ENCODE data around the gene EHD3.

Gene EHD3

GRCh38 chr2:31213601-31214443 lies 20.1 kb upstream of the EHD3 start:
- FAIRE-seq = no peak
- DNase-seq (ENCODE audit: insufficient read length) = no peak
- no peak for TF ChIP-seq TAF1 (IDR thresholded peaks at IDR 0.05; ENCODE audit: borderline replicate concordance, low read depth, low read length)
- no peak for TF ChIP-seq POLR2A (IDR thresholded peaks at IDR 0.05; ENCODE audit: low read depth, low read length)
- TF ChIP-seq POLR2AphosphoS5 (IDR thresholded peaks at IDR 0.05; ENCODE audit: low read depth, low read length) = no peak

GRCh38 chr2:31214444-31214915 lies 19.5 kb upstream of the EHD3 start:
- FAIRE-seq (no peak), DNase-seq (ENCODE audit: insufficient read length) (no peak)
- TF ChIP-seq POLR2AphosphoS5 (IDR thresholded peaks at IDR 0.05; ENCODE audit: low read depth, low read length) (no peak), POLR2A (IDR thresholded peaks at IDR 0.05; ENCODE audit: low read depth, low read length) (no peak), TAF1 (IDR thresholded peaks at IDR 0.05; ENCODE audit: borderline replicate concordance, low read depth, low read length) (no peak)

GRCh38 chr2:31216734-31217133 lies 17.2 kb upstream of the EHD3 start:
- FAIRE-seq (peak; percentile 93), DNase-seq (ENCODE audit: insufficient read length) (no peak)
- TF ChIP-seq POLR2A (IDR thresholded peaks at IDR 0.05; ENCODE audit: low read depth, low read length) (no peak), TAF1 (IDR thresholded peaks at IDR 0.05; ENCODE audit: borderline replicate concordance, low read depth, low read length) (no peak), POLR2AphosphoS5 (IDR thresholded peaks at IDR 0.05; ENCODE audit: low read depth, low read length) (no peak)

- FAIRE-seq (peak; percentile 81), DNase-seq (ENCODE audit: insufficient read length) (no peak)
- no peak for TF ChIP-seq POLR2A (IDR thresholded peaks at IDR 0.05; ENCODE audit: low read depth, low read length)
- no peak for TF ChIP-seq TAF1 (IDR thresholded peaks at IDR 0.05; ENCODE audit: borderline replicate concordance, low read depth, low read length)
- no peak for TF ChIP-seq POLR2AphosphoS5 (IDR thresholded peaks at IDR 0.05; ENCODE audit: low read depth, low read length)
Observed at GRCh38 chr2:31217465-31218200, 16.3 kb upstream of the EHD3 start, which contains the start of gene CAPN14. Gene CAPN14, minus strand, starts transcription at chr2:31217515. Its CDS starts 12,068 bp downstream, at chr2:31205447.

- TF ChIP-seq TAF1 (IDR thresholded peaks at IDR 0.05; ENCODE audit: borderline replicate concordance, low read depth, low read length) (no peak), POLR2A (IDR thresholded peaks at IDR 0.05; ENCODE audit: low read depth, low read length) (no peak), POLR2AphosphoS5 (IDR thresholded peaks at IDR 0.05; ENCODE audit: low read depth, low read length) (peak; percentile 60)
- DNase-seq (ENCODE audit: insufficient read length) (no peak), FAIRE-seq (peak; percentile 94)
Observed at GRCh38 chr2:31219131-31219969, 14.6 kb upstream of the EHD3 start.

- no peak for TF ChIP-seq TAF1 (IDR thresholded peaks at IDR 0.05; ENCODE audit: borderline replicate concordance, low read depth, low read length)
- no peak for TF ChIP-seq POLR2A (IDR thresholded peaks at IDR 0.05; ENCODE audit: low read depth, low read length)
- no peak for TF ChIP-seq POLR2AphosphoS5 (IDR thresholded peaks at IDR 0.05; ENCODE audit: low read depth, low read length)
- DNase-seq (ENCODE audit: insufficient read length) (no peak), FAIRE-seq (no peak)
Observed at GRCh38 chr2:31221544-31221943, 12.4 kb upstream of the EHD3 start.

- TF ChIP-seq POLR2A (IDR thresholded peaks at IDR 0.05; ENCODE audit: low read depth, low read length) = no peak
- no peak for DNase-seq (ENCODE audit: insufficient read length)
- peak; percentile 65 for FAIRE-seq
Observed at GRCh38 chr2:31222071-31222470, 11.9 kb upstream of the EHD3 start.

GRCh38 chr2:31223026-31223425 lies 10.9 kb upstream of the EHD3 start:
- FAIRE-seq (no peak), DNase-seq (ENCODE audit: insufficient read length) (no peak)
- TF ChIP-seq POLR2A (IDR thresholded peaks at IDR 0.05; ENCODE audit: low read depth, low read length) = no peak
- TF ChIP-seq POLR2AphosphoS5 (IDR thresholded peaks at IDR 0.05; ENCODE audit: low read depth, low read length) = no peak
- TF ChIP-seq TAF1 (IDR thresholded peaks at IDR 0.05; ENCODE audit: borderline replicate concordance, low read depth, low read length) = no peak

- TF ChIP-seq TAF1 (IDR thresholded peaks at IDR 0.05; ENCODE audit: borderline replicate concordance, low read depth, low read length) = no peak
- no peak for TF ChIP-seq POLR2A (IDR thresholded peaks at IDR 0.05; ENCODE audit: low read depth, low read length)
- TF ChIP-seq POLR2AphosphoS5 (IDR thresholded peaks at IDR 0.05; ENCODE audit: low read depth, low read length) = no peak
- peak; percentile 36 for FAIRE-seq
- DNase-seq (ENCODE audit: insufficient read length) = no peak
Observed at GRCh38 chr2:31223749-31224148, 10.2 kb upstream of the EHD3 start.

- TF ChIP-seq POLR2A (IDR thresholded peaks at IDR 0.05; ENCODE audit: low read depth, low read length) = no peak
- TF ChIP-seq TAF1 (IDR thresholded peaks at IDR 0.05; ENCODE audit: borderline replicate concordance, low read depth, low read length) = no peak
- no peak for TF ChIP-seq POLR2AphosphoS5 (IDR thresholded peaks at IDR 0.05; ENCODE audit: low read depth, low read length)
- DNase-seq (ENCODE audit: insufficient read length) (no peak), FAIRE-seq (no peak)
Observed at GRCh38 chr2:31226266-31226665, 7.7 kb upstream of the EHD3 start.

- no peak for TF ChIP-seq TAF1 (IDR thresholded peaks at IDR 0.05; ENCODE audit: borderline replicate concordance, low read depth, low read length)
- TF ChIP-seq POLR2AphosphoS5 (IDR thresholded peaks at IDR 0.05; ENCODE audit: low read depth, low read length) = no peak
- TF ChIP-seq POLR2A (IDR thresholded peaks at IDR 0.05; ENCODE audit: low read depth, low read length) = no peak
- FAIRE-seq = no peak
Observed at GRCh38 chr2:31227110-31227509, 6.8 kb upstream of the EHD3 start.

More at GRCh38 chr2:31227110-31227509, 6.8 kb upstream of the EHD3 start:
- DNase-seq (ENCODE audit: insufficient read length) = no peak
